GM12801 (cell line): ENCODE data around the gene ASNSD1.

Source experiments
- TF ChIP-seq, protein P1 (sequence below): IDR thresholded peaks from one replicate; pipeline ENCODE4 v1.5.1; 2011; ENCODE audit warnings: control low read depth; ENCODE audit not compliant: insufficient read length; ENCODE audit errors: extremely low read depth

Gene ASNSD1

DNA sequence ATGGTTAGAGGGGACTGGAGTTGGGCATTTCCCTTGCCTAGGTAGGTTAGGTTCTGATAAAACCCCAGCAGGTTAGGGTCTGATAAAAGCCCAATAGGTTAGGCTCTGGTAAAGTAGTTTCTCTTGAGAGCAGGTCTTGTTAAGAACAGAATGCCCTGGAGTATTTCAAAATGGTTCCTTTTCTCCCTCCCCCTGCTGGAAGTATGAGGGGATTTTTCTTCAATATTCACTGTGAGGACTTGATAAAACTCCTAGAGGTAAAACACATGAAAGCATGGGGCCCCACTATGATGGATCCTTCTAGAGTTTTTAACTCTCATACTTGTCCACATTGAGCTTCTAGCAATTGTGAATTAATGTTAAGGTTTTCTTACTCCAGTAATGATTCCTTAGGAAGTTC lies 40.8 kb downstream of the ASNSD1 start:
- TF ChIP-seq, protein P1, sequence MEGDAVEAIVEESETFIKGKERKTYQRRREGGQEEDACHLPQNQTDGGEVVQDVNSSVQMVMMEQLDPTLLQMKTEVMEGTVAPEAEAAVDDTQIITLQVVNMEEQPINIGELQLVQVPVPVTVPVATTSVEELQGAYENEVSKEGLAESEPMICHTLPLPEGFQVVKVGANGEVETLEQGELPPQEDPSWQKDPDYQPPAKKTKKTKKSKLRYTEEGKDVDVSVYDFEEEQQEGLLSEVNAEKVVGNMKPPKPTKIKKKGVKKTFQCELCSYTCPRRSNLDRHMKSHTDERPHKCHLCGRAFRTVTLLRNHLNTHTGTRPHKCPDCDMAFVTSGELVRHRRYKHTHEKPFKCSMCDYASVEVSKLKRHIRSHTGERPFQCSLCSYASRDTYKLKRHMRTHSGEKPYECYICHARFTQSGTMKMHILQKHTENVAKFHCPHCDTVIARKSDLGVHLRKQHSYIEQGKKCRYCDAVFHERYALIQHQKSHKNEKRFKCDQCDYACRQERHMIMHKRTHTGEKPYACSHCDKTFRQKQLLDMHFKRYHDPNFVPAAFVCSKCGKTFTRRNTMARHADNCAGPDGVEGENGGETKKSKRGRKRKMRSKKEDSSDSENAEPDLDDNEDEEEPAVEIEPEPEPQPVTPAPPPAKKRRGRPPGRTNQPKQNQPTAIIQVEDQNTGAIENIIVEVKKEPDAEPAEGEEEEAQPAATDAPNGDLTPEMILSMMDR, result no peak

DNA sequence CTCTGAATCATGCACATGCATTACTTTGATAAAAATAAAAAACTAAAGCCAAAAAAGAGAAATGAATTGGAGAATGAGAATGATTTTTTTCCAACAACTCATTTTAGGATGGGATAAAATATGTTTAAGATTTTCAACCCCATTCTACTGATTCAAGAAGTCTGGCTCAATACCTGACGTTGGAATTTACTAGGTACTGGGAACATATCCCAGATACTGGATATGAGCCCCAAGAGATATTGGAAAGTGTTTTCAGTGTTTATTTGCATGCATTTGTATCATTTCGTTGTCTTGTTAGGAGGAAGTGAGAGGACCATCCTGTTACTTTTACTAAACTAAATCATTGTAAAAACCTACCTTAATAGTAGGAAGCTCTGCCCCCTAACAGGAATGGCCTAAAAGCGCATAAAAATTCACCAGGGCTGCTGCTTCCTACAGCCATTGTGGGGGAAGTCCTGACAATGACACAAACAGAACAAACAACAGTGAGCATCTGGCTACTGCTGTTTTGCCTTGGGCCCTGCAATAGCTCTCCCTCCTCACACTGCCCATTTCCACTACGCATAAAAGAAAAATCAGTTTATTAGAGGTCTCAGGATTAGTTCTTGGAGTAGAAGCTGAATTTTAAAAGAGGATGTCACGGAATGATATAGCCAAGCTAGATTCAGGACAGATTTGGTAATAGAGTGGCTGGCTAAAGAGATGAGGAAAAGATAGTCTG lies 48.4 kb downstream of the ASNSD1 start:
- TF ChIP-seq, protein P1, result no peak

DNA sequence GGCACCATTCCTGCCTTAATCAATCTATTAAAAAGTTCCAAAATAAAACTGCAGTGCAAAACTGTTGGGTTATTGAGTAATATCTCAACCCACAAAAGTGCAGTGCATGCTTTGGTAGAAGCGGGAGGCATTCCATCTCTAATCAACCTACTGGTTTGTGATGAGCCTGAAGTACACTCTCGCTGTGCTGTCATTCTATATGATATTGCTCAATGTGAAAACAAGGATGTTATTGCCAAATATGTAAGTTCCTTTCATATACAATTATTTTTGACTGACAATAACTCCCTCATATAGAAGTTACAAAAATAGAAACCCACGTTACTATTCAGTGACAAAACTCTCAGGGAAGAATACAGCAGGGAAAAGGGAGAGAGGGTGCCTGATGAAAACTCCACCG lies 58.3 kb downstream of the ASNSD1 start:
- TF ChIP-seq, protein P1, result no peak
